ENCODE data around the gene C6orf58. TPM values are rescaled to one million over a fixed set of nuclear protein-coding genes. Genes with fewer than 3 reads are reported as not detected.
"Not testable (repeated sequence)": the region's sequence is repeated elsewhere in the genome, so short reads cannot be mapped to it uniquely, and the experiment has no call there.

The C6orf58 gene
- total RNA-seq, 1 experiment from 2014 or later, result not detected

- POLR2A ChIA-PET, result no interaction called here
Measured at GRCh38 chr6:127590344-127590743, 13.4 kb downstream of the C6orf58 start.

GRCh38 chr6:127592964-127593363, 16.0 kb downstream of the C6orf58 start:
- H3K4me1 ChIP-seq (ENCODE audit: control insufficient read depth, insufficient read depth, low read length), result no peaks in the 10 kb centered on the region
- ATAC-seq, result no peak
- intact Hi-C loops (cut with micrococcal nuclease; ENCODE audit: unreplicated experiment) (no loop called here), in situ Hi-C loops (cut with HindIII; ENCODE audit: low pct_unique_long_range_greater_than_20kb, low sequenced_read_pairs) (no loop called here)
- H3K27me3 ChIP-seq (ENCODE audit: control insufficient read depth, insufficient read depth, low read length), result peaks cover 5% of the 10 kb centered on the region; the same call in 1 of the 2 replicates
- no peaks in the 10 kb centered on the region for H3K9me3 ChIP-seq (ENCODE audit: control insufficient read depth, insufficient read depth, low read depth, low read length)
- no peak overlapping the region for H3K4me3 ChIP-seq (ENCODE audit: low read depth in 2 of 2, low read length in 2 of 2)
- no peak for TF ChIP-seq REST (IDR thresholded peaks at IDR 0.05; ENCODE audit: insufficient read depth in 1 of 2, low read depth in 2 of 2, low read length in 1 of 2)
- no peak for TF ChIP-seq TCF7L2 (IDR thresholded peaks at IDR 0.05; ENCODE audit: low read depth, low read length)
- no peak for TF ChIP-seq POLR2AphosphoS5 (IDR thresholded peaks at IDR 0.05; ENCODE audit: low read depth, low read length)
- no peak for TF ChIP-seq SIN3A (IDR thresholded peaks at IDR 0.05; ENCODE audit: borderline replicate concordance, insufficient read depth, low read depth, low read length)
- TF ChIP-seq CTCF (IDR thresholded peaks at IDR 0.05), result no peak
- H3K27ac ChIP-seq (ENCODE audit: low read length), result no peak overlapping the region
- DNase-seq (ENCODE audit: low read depth, low spot score), result no peak
- H3K36me3 ChIP-seq (ENCODE audit: control insufficient read depth, insufficient read depth, low read length), result no peaks in the 10 kb centered on the region
- ChIA-PET CTCF (no interaction called here), POLR2A (no interaction called here)
- BruUV-seq (replicated peaks), result no TSS peak

More at GRCh38 chr6:127590344-127590743, 13.4 kb downstream of the C6orf58 start:
- CTCF ChIA-PET, result no interaction called here
- in situ Hi-C loops (cut with HindIII; ENCODE audit: low pct_unique_long_range_greater_than_20kb, low sequenced_read_pairs), result no loop called here
- ATAC-seq, result no peak
- DNase-seq (ENCODE audit: low read depth, low spot score), result no peak
- no TSS peak for BruUV-seq (replicated peaks)
- Histone ChIP-seq H3K9me3 (ENCODE audit: control insufficient read depth, insufficient read depth, low read depth, low read length) (no peaks in the 10 kb centered on the region), H3K27me3 (ENCODE audit: control insufficient read depth, insufficient read depth, low read length) (peaks cover 5% of the 10 kb centered on the region; the same call in 1 of the 2 replicates), H3K4me1 (ENCODE audit: control insufficient read depth, insufficient read depth, low read length) (no peaks in the 10 kb centered on the region), H3K4me3 (ENCODE audit: low read depth in 2 of 2, low read length in 2 of 2) (no peak overlapping the region), H3K36me3 (ENCODE audit: control insufficient read depth, insufficient read depth, low read length) (no peaks in the 10 kb centered on the region), H3K27ac (ENCODE audit: low read length) (no peak overlapping the region)
- no peak for TF ChIP-seq TCF7L2 (IDR thresholded peaks at IDR 0.05; ENCODE audit: low read depth, low read length)
- TF ChIP-seq POLR2AphosphoS5 (IDR thresholded peaks at IDR 0.05; ENCODE audit: low read depth, low read length), result no peak
- TF ChIP-seq REST (IDR thresholded peaks at IDR 0.05; ENCODE audit: insufficient read depth in 1 of 2, low read depth in 2 of 2, low read length in 1 of 2), result no peak
- no peak for TF ChIP-seq SIN3A (IDR thresholded peaks at IDR 0.05; ENCODE audit: borderline replicate concordance, insufficient read depth, low read depth, low read length)
- no peak for TF ChIP-seq CTCF (IDR thresholded peaks at IDR 0.05)
- intact Hi-C loops (cut with micrococcal nuclease; ENCODE audit: unreplicated experiment), result no loop called here

GRCh38 chr6:127593456-127593855, 16.5 kb downstream of the C6orf58 start:
- POLR2A ChIA-PET; H3K4me3 ChIP-seq (ENCODE audit: low read depth in 2 of 2, low read length in 2 of 2); in situ Hi-C loops (cut with HindIII; ENCODE audit: low pct_unique_long_range_greater_than_20kb, low sequenced_read_pairs); H3K9me3 ChIP-seq (ENCODE audit: control insufficient read depth, insufficient read depth, low read depth, low read length); H3K27me3 ChIP-seq (ENCODE audit: control insufficient read depth, insufficient read depth, low read length); H3K27ac ChIP-seq (ENCODE audit: low read length); BruUV-seq (replicated peaks); H3K36me3 ChIP-seq (ENCODE audit: control insufficient read depth, insufficient read depth, low read length); CTCF ChIA-PET; intact Hi-C loops (cut with micrococcal nuclease; ENCODE audit: unreplicated experiment); ATAC-seq; H3K4me1 ChIP-seq (ENCODE audit: control insufficient read depth, insufficient read depth, low read length); DNase-seq (ENCODE audit: low read depth, low spot score): not testable (repeated sequence)
